Measurements from ENCODE around the gene HERC2.
"Not testable (repeated sequence)": the region's sequence is repeated elsewhere in the genome, so short reads cannot be mapped to it uniquely, and the experiment has no call there.

The HERC2 gene

GRCh38 chr15:28167042-28167441 is 154.9 kb downstream of the HERC2 start:
- no peak for TF ChIP-seq CTCF (IDR thresholded peaks at IDR 0.05; ENCODE audit: low read depth, low read length)
- DNase-seq (ENCODE audit: low read depth, low spot score), result no peak
- no peak overlapping the region for H3K4me3 ChIP-seq (ENCODE audit: low read depth, low read length)
- in situ Hi-C loops (cut with HindIII; ENCODE audit: low sequenced_read_pairs), result no loop called here

DNA sequence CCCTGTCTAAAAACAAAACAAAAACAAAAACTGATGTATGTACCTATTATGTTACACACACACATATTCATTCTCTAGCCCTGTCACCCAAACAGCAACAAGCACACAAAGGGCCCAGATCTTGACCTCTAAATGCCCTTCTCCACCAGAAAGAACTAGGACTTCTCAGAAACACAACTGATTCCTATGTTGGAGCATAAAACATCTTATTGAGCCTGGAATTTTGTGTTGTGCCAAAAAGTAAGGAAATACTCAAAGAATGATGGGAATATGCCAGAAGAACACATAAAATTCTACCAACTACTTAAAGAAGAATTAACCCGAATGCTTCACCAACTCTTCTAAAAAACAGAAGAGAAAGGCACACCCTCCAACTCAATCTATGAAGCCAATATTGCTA is 156.2 kb downstream of the HERC2 start:
- no peak for TF ChIP-seq CTCF (IDR thresholded peaks at IDR 0.05; ENCODE audit: low read depth, low read length)
- in situ Hi-C loops (cut with HindIII; ENCODE audit: low sequenced_read_pairs), result no loop called here
- DNase-seq (ENCODE audit: low read depth, low spot score), result no peak
- H3K4me3 ChIP-seq (ENCODE audit: low read depth, low read length), result no peak overlapping the region

DNA sequence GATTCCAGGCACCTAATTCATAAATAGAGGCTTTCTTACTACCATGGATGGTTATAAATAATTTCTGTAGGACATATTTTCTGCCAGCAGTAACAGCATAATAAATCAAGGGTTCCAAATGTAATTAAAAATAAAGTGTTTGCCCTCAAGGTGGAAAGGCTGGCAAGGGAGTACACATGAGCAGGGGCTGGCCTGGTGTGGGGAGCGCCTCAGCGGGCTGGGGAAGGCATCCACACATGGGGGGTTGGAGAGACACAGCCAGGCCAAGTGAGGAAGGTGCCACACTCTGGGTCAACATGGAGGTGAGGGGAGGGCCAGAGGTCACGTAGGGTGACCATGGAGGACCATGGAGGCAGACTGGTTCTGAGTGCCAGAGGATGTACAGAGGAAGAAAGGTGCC is 157.1 kb downstream of the HERC2 start:
- H3K4me3 ChIP-seq (ENCODE audit: low read depth, low read length), result no peak overlapping the region

DNA sequence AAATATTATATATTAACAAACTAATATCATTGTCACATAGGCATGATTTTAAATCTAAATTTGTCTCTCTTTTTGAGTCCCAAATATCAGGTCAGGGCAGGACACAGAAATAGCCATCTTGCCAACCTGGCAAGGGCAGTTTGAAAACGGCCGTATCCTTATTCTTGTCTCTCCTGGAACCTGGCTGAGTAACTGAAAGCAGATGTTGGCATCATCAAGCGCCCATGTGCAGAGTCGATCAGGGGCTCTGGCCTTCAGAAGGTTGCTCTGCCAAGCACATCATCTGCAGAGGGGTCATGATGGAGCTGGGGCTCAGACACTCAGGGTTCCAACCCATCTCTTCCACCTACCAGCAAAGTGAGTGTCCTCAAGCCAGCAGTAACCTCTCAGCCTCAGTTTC is 167.7 kb downstream of the HERC2 start:
- in situ Hi-C loops (cut with HindIII; ENCODE audit: low sequenced_read_pairs), result no loop called here

More for the DNA sequence above, 157.1 kb downstream of the HERC2 start:
- TF ChIP-seq CTCF (IDR thresholded peaks at IDR 0.05; ENCODE audit: low read depth, low read length), result no peak
- in situ Hi-C loops (cut with HindIII; ENCODE audit: low sequenced_read_pairs), result no loop called here
- no peak for DNase-seq (ENCODE audit: low read depth, low spot score)

DNA sequence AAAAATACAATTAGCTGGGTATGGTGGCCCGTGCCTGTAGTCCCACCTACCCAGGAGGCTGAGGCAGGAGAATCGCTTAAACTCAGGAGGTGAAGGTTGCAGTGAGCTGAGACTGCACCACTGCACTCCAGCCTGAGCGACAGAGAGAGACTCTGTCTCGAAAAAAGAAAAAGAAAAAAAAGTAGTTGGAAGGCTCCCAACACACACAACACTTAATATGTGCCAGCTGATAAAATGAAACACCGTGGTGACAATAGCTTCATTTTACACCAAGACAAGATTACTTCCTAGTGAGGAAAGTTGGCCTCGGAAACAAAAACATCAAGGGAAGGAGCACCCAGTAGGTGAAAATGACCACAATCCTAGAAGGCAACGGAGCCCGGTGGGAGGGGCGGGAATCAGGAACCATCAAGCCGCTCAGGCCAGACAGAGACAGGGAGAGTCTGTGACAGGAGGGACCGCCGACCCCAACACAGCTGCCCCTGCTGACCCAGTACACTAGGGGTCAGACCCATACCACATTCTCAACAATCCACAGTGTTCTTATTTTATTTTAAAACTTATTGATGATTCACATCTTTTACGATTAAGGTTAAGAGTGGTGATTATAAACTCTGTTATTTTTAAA is 168.4 kb downstream of the HERC2 start:
- TF ChIP-seq CTCF (IDR thresholded peaks at IDR 0.05; ENCODE audit: low read depth, low read length), result no peak
- in situ Hi-C loops (cut with HindIII; ENCODE audit: low sequenced_read_pairs), result no loop called here
- DNase-seq (ENCODE audit: low read depth, low spot score), result no peak
- no peak overlapping the region for H3K4me3 ChIP-seq (ENCODE audit: low read depth, low read length)

More for the DNA sequence above, 167.7 kb downstream of the HERC2 start:
- no peak for TF ChIP-seq CTCF (IDR thresholded peaks at IDR 0.05; ENCODE audit: low read depth, low read length)
- H3K4me3 ChIP-seq (ENCODE audit: low read depth, low read length), result no peak overlapping the region
- DNase-seq (ENCODE audit: low read depth, low spot score), result no peak

DNA sequence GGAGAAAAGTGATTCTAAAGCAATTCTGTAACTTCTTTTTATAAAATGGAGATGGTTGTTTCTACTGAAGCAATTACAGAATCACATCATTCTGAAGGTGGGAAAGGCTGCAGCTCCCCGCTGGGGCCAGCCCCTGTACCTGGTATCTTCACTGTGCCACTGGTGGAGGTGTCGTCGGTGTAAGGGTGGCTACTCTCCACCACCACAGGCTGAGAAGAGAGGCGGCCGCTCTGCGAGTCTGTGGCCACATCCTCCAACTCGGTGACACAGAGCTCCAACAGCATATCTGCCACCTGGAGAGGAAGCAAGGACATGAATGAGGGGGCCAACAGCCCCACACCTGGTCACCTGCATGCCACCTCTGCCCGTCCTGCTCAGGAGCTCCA is 169.4 kb downstream of the HERC2 start:
- H3K4me3 ChIP-seq (ENCODE audit: low read depth, low read length); DNase-seq (ENCODE audit: low read depth, low spot score); in situ Hi-C loops (cut with HindIII; ENCODE audit: low sequenced_read_pairs): not testable (repeated sequence)

GRCh38 chr15:28151864-28152537 is 170.0 kb downstream of the HERC2 start:
- DNase-seq (ENCODE audit: low read depth, low spot score), result peak; percentile 50
- H3K4me3 ChIP-seq (ENCODE audit: low read depth, low read length); in situ Hi-C loops (cut with HindIII; ENCODE audit: low sequenced_read_pairs): not testable (repeated sequence)

Measured in astrocyte of the spinal cord (primary cell).